ENCODE measurements around the gene GRPEL2. TPM values are rescaled to one million over a fixed set of nuclear protein-coding genes. Genes with fewer than 3 reads are reported as not detected.

Gene GRPEL2
- total and polyA plus RNA-seq, 2 of the 8 experiments (the other 6 are each of a cell fraction or from before 2014, with no cell fraction given): 11.2 to 52.2 TPM

GRCh38 chr5:149370878-149371277 is 25.6 kb downstream of the GRPEL2 start (continued):
- TF ChIP-seq USF2 (IDR thresholded peaks at IDR 0.05; ENCODE audit: low read length): no peak
- no peak for TF ChIP-seq TAF1 (IDR thresholded peaks at IDR 0.05; ENCODE audit: low read depth, low read length)
- TF ChIP-seq PHF8 (conservative IDR thresholded peaks at IDR 0.05; ENCODE audit: low read depth, low read length): no peak
- no peak for TF ChIP-seq ASH2L (IDR thresholded peaks at IDR 0.05; ENCODE audit: low read length)
- no peak for TF ChIP-seq RAD21 (IDR thresholded peaks at IDR 0.05 in 1 of 2, conservative IDR thresholded peaks at IDR 0.05 in 1 of 2; ENCODE audit: low read depth in 2 of 2, low read length in 2 of 2)
- TF ChIP-seq, protein P1, sequence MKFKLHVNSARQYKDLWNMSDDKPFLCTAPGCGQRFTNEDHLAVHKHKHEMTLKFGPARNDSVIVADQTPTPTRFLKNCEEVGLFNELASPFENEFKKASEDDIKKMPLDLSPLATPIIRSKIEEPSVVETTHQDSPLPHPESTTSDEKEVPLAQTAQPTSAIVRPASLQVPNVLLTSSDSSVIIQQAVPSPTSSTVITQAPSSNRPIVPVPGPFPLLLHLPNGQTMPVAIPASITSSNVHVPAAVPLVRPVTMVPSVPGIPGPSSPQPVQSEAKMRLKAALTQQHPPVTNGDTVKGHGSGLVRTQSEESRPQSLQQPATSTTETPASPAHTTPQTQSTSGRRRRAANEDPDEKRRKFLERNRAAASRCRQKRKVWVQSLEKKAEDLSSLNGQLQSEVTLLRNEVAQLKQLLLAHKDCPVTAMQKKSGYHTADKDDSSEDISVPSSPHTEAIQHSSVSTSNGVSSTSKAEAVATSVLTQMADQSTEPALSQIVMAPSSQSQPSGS (IDR thresholded peaks at IDR 0.05; ENCODE audit: low read length): no peak
- TF ChIP-seq TEAD4 (IDR thresholded peaks at IDR 0.05; ENCODE audit: low read depth, low read length): no peak

Data from H1 (cell line).